Esophagus (tissue), 2 donors: ENCODE results near the gene BMPER. TPM values are rescaled to one million over a fixed set of nuclear protein-coding genes. Genes with fewer than 3 reads are reported as not detected.

Source experiments
- H3K27ac ChIP-seq, 2 donors: one replicate each; pipeline ENCODE4 v1.5.1; 2013; ENCODE audit warnings: low read depth in 2 of 2, mild to moderate bottlenecking in 2 of 2, inconsistent platforms in 1 of 2, low read length in 1 of 2, moderate library complexity in 1 of 2
- H3K27me3 ChIP-seq, 2 donors: one replicate each; pipeline ENCODE4 v1.6.1; 2013; ENCODE audit warnings: low read length in 2 of 2, control low read depth in 1 of 2, mild to moderate bottlenecking in 1 of 2; ENCODE audit not compliant: insufficient read depth in 2 of 2, control insufficient read depth in 1 of 2
- H3K36me3 ChIP-seq, 2 donors: one replicate each; pipeline ENCODE4 v1.6.1; 2013; ENCODE audit warnings: low read length in 1 of 2; ENCODE audit not compliant: control insufficient read depth in 2 of 2, insufficient read depth in 2 of 2
- H3K4me1 ChIP-seq, 2 donors: one replicate each; pipeline ENCODE4 v1.6.1; 2013; ENCODE audit warnings: low read length in 1 of 2; ENCODE audit not compliant: control insufficient read depth in 2 of 2, insufficient read depth in 2 of 2
- H3K4me3 ChIP-seq, 2 donors: one replicate each; pipeline ENCODE4 v1.5.1; 2013; ENCODE audit warnings: low read length in 2 of 2, mild to moderate bottlenecking in 2 of 2, low read depth in 1 of 2, moderate library complexity in 1 of 2
- H3K9me3 ChIP-seq, 2 donors: one replicate each; pipeline ENCODE4 v1.6.1; 2013; ENCODE audit warnings: mild to moderate bottlenecking in 2 of 2, low read depth in 1 of 2, low read length in 1 of 2, moderate library complexity in 1 of 2; ENCODE audit not compliant: control insufficient read depth in 2 of 2, insufficient read depth in 1 of 2
- WGBS, 2 donors: extraction: QIAGEN DNeasy Blood & Tissue Kit; methylation state at CpG; one replicate each; pipeline ENCODE4 v1.1.7; 2013; 5-methylcytosine and 5-hydroxymethylcytosine counted together
- polyA plus RNA-seq, 2 donors: library from polyadenylated mRNA; stranded (reverse); fragments of 200-250 nt; gene quantifications; one replicate each; pipeline ENCODE4 v1.2.3, GENCODE V29; 2013
- donor health status: healthy with polysubstance abuse.
- donor health status: Bipolar disorder and iron deficiency.

The BMPER gene
- polyA plus RNA-seq, 2 donors, result 0.06 to 0.19 TPM

- no peaks in the 10 kb centered on the region for H3K27me3 ChIP-seq
- no peak overlapping the region for H3K27ac ChIP-seq
- no peaks in the 10 kb centered on the region for H3K4me1 ChIP-seq
- H3K4me3 ChIP-seq, result no peak overlapping the region
- no peaks in the 10 kb centered on the region for H3K9me3 ChIP-seq
- 58 to 65% methylated on average over 1 of the region's 1 CpG for WGBS, 2 donors
- H3K36me3 ChIP-seq, result no peaks in the 10 kb centered on the region
These were observed 129.4 kb downstream of the BMPER start for GRCh38 chr7:34034728-34035127.

GRCh38 chr7:34036051-34036920 lies 130.9 kb downstream of the BMPER start:
- Histone ChIP-seq H3K27me3 (no peaks in the 10 kb centered on the region), H3K27ac (no peak overlapping the region), H3K4me1 (no peaks in the 10 kb centered on the region)

GRCh38 chr7:34036972-34037792 lies 131.8 kb downstream of the BMPER start:
- Histone ChIP-seq H3K4me3 (no peak overlapping the region), H3K9me3 (no peaks in the 10 kb centered on the region), H3K27ac (no peak overlapping the region), H3K27me3 (no peaks in the 10 kb centered on the region), H3K36me3 (no peaks in the 10 kb centered on the region), H3K4me1 (no peaks in the 10 kb centered on the region)
- 75 to 83% methylated on average over 10 of the region's 10 CpGs for WGBS, 2 donors

More at GRCh38 chr7:34036051-34036920, 130.9 kb downstream of the BMPER start:
- 42 to 54% methylated on average over 8 of the region's 8 CpGs for WGBS, 2 donors
- Histone ChIP-seq H3K9me3 (no peaks in the 10 kb centered on the region), H3K4me3 (no peak overlapping the region), H3K36me3 (no peaks in the 10 kb centered on the region)

DNA sequence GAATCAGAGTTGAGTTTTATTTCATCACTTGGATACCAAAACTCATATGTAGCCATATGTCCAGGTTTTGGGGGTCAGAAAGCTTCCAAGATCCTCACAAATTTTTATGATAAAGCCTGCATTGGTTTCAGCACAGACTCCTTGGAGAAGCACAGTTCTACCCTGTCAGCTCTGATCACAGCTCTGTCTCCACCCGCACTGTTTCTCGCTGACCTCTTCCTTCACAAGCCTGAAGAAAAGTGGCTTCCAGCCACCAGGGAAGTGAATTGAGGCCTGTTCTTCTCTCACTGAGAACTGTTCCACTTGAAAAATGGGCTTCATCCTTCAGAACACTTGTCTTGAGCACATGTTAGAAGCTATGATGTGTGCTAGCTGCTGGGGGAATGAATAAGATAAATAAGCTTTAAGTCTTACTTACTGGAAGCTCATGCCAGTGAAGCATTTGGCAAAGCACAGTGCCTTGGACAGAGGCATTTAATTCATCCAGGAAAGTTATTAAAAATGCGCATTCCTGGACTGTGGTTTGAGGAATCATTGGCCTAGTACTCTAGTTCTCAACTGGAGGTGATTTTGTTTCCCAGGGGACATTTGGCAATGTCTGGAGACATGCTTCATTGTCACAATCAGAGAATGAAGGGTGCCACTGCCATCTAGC lies 133.6 kb downstream of the BMPER start:
- Histone ChIP-seq H3K4me1 (no peaks in the 10 kb centered on the region), H3K27me3 (no peaks in the 10 kb centered on the region), H3K27ac (no peak overlapping the region), H3K4me3 (no peak overlapping the region), H3K9me3 (no peaks in the 10 kb centered on the region), H3K36me3 (no peaks in the 10 kb centered on the region)
- 80 to 89% methylated on average over 3 of the region's 3 CpGs for WGBS, 2 donors

DNA sequence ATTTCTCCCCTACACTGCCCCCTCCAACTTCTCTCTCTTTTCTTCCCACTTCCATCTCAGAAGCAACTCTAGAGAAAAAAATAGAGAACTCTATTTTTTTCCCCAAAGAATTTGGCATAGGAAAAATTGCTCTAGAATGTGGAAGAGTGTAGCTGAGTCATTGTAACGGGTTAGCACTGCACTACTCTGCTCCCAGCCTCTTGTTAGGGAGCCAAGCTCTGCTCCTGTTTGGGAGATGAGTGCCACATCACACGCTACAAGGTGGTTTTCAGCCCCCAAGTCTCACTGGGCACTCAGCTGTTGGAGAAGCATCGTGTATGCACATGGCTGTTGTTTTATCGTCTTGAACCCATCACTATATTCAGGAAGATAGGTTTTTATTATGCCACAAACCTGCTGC lies 136.4 kb downstream of the BMPER start:
- Histone ChIP-seq H3K36me3 (no peaks in the 10 kb centered on the region), H3K9me3 (no peaks in the 10 kb centered on the region), H3K27me3 (no peaks in the 10 kb centered on the region), H3K4me1 (no peaks in the 10 kb centered on the region), H3K27ac (no peak overlapping the region), H3K4me3 (no peak overlapping the region)
- 83 to 90% methylated on average over 4 of the region's 4 CpGs for WGBS, 2 donors

DNA sequence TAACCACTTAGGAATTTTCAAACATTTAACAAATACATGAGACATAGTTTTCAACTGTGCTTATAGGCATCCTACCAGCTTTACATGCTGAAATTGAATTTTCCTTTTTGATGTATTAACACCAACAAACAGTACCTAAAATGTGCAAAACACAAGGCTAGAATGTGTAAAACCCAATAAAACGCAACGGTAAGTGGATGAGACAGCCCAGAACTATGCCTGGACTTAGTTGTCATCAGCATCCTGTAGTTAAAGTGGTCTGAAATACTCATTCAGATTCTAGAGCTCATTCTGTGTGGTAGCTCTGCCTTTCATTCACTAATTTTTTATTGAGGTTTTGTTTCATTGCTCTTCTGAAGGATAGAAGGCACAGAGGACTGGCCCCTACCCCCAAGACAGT lies 137.1 kb downstream of the BMPER start:
- H3K27me3 ChIP-seq, result no peaks in the 10 kb centered on the region
- H3K4me3 ChIP-seq, result no peak overlapping the region
- WGBS, 2 donors, result 91 to 92% methylated on average over 2 of the region's 2 CpGs
- no peaks in the 10 kb centered on the region for H3K4me1 ChIP-seq
- H3K9me3 ChIP-seq, result no peaks in the 10 kb centered on the region
- no peak overlapping the region for H3K27ac ChIP-seq
- H3K36me3 ChIP-seq, result no peaks in the 10 kb centered on the region

GRCh38 chr7:34043461-34044305 lies 138.3 kb downstream of the BMPER start:
- Histone ChIP-seq H3K4me1 (no peaks in the 10 kb centered on the region), H3K36me3 (no peaks in the 10 kb centered on the region), H3K9me3 (no peaks in the 10 kb centered on the region), H3K4me3 (no peak overlapping the region), H3K27me3 (no peaks in the 10 kb centered on the region), H3K27ac (no peak overlapping the region)
- 72 to 86% methylated on average over 4 of the region's 4 CpGs for WGBS, 2 donors

GRCh38 chr7:34044306-34044643 lies 138.9 kb downstream of the BMPER start:
- Histone ChIP-seq H3K36me3 (no peaks in the 10 kb centered on the region), H3K4me3 (no peak overlapping the region), H3K4me1 (no peaks in the 10 kb centered on the region), H3K27ac (no peak overlapping the region), H3K9me3 (no peaks in the 10 kb centered on the region), H3K27me3 (no peaks in the 10 kb centered on the region)
- WGBS, 2 donors, result 65 to 72% methylated on average over 2 of the region's 2 CpGs
